GM12892 (cell line): Measurements from ENCODE around the gene CHMP4B.

ENCODE experiments used
- DNase-seq: peaks from one replicate; pipeline ENCODE4 v3.0.0; 2011; ENCODE audit not compliant: insufficient read length
- FAIRE-seq: peaks from 2 replicates; lab custom pipeline; 2011; peaks lifted over from hg19 to GRCh38; lab: Jason Lieb, UNC
- POLR2A ChIP-seq: IDR thresholded peaks from 2 replicates; pipeline ENCODE4 v1.6.1; 2011; ENCODE audit warnings: low read depth, low read length, control low read depth
- POLR2AphosphoS5 ChIP-seq: IDR thresholded peaks from 2 replicates; pipeline ENCODE4 v1.6.1; 2011; ENCODE audit warnings: low read depth, low read length, control low read depth
- TAF1 ChIP-seq: IDR thresholded peaks from 2 replicates; pipeline ENCODE4 v1.6.1; 2011; ENCODE audit warnings: low read depth, mild to moderate bottlenecking, control low read depth, low read length, borderline replicate concordance

Gene CHMP4B

GRCh38 chr20:33881989-33882388, 70.8 kb downstream of the CHMP4B start:
- FAIRE-seq (no peak), DNase-seq (no peak)
- TF ChIP-seq POLR2AphosphoS5 (no peak), TAF1 (no peak), POLR2A (no peak)

- TF ChIP-seq TAF1 (no peak), POLR2A (no peak), POLR2AphosphoS5 (no peak)
- no peak for DNase-seq
- FAIRE-seq, result peak; percentile 69
These were observed 71.3 kb downstream of the CHMP4B start for GRCh38 chr20:33882481-33882880.

GRCh38 chr20:33883164-33883563, 72.0 kb downstream of the CHMP4B start:
- TF ChIP-seq TAF1 (no peak), POLR2AphosphoS5 (no peak), POLR2A (no peak)
- no peak for DNase-seq
- FAIRE-seq, result peak; percentile 90

DNA sequence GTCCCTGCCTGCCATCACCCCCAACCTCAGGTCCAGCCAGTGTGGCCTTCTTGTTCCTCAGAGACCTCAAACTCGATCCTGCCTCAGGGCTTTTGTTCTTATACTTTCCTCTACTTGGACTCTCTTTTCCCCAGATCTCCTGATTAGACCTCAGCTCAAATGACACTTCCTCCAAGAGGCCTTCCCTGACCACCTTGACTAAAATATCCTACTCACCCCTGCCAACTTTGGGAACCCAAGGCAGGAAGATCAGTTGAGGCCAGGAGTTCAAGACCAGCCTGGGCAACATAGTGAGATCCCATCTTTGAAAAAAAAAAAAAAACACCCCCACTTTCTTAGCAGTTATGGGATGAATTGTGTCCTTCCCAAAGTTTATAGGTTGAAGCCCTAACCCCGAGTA, 73.5 kb downstream of the CHMP4B start:
- FAIRE-seq (no peak), DNase-seq (no peak)
- TF ChIP-seq POLR2A, result no peak
- TF ChIP-seq POLR2AphosphoS5, result no peak
- TF ChIP-seq TAF1, result no peak

- FAIRE-seq (no peak), DNase-seq (no peak)
- no peak for TF ChIP-seq POLR2A
- TF ChIP-seq POLR2AphosphoS5, result no peak
- TF ChIP-seq TAF1, result no peak
These were observed 78.2 kb downstream of the CHMP4B start for GRCh38 chr20:33889312-33889711.

GRCh38 chr20:33890557-33890956, 79.4 kb downstream of the CHMP4B start:
- FAIRE-seq (no peak), DNase-seq (no peak)
- no peak for TF ChIP-seq POLR2AphosphoS5
- no peak for TF ChIP-seq POLR2A
- TF ChIP-seq TAF1, result no peak

GRCh38 chr20:33893314-33893713, 82.2 kb downstream of the CHMP4B start:
- FAIRE-seq (no peak), DNase-seq (no peak)
- TF ChIP-seq TAF1, result no peak
- TF ChIP-seq POLR2AphosphoS5, result no peak
- no peak for TF ChIP-seq POLR2A

GRCh38 chr20:33894798-33895197, 83.7 kb downstream of the CHMP4B start:
- no peak for FAIRE-seq
- TF ChIP-seq TAF1, result no peak
- TF ChIP-seq POLR2A, result no peak
- TF ChIP-seq POLR2AphosphoS5, result no peak

GRCh38 chr20:33896509-33896908, 85.4 kb downstream of the CHMP4B start:
- no peak for TF ChIP-seq POLR2AphosphoS5
- no peak for DNase-seq
- no peak for FAIRE-seq

More at GRCh38 chr20:33894798-33895197, 83.7 kb downstream of the CHMP4B start:
- DNase-seq, result no peak

DNA sequence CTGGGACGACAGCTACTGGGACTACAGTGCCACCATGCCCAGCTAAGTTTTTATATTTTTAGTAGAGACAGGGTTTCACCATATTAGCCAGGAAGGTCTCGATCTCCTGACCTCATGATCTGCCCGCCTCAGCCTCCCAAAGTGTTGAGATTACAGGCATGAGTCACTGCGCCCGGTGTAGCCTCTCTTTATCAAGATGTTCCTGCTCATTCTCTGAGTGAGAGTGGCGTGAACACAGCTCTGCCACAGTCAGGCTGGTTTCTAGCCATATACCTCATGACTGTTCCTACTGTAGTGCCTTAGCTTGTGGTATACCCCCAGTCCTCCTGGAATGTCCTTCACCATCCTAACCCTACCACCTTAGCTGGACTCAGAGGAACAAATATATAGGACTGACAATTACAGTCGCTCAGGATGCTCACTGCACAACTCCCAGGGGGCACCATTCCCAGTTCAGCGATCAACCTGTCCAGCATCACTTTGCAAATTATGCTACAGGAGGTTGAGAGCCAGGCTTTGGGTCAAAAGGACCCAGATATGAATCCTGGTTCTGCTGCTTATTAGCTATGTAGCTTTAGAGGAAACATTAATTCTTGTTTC, 86.3 kb downstream of the CHMP4B start:
- FAIRE-seq, result no peak

DNA sequence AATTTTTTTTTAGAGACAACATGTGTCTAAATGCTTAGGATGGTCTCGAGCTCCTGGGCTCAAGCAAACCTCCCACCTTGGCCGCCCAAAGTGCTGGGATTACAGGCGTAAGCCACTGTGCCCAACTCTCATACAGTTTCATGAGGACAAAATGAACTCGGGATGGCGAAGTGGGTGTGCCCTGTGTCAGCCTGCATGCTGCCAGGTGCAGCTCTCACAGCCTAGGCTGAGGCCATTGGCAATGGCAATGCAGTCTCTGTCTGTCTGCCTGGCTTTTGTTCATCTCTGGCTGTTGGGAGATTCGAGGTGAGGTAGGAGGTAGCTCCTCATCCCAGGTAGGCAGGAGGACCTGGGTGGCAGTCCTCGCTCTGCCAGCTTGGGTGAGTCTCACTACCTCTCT, 88.0 kb downstream of the CHMP4B start:
- TF ChIP-seq TAF1, result no peak
- no peak for TF ChIP-seq POLR2AphosphoS5
- no peak for TF ChIP-seq POLR2A
- no peak for FAIRE-seq
- no peak for DNase-seq

More for the DNA sequence above, 86.3 kb downstream of the CHMP4B start:
- DNase-seq, result no peak
- TF ChIP-seq POLR2AphosphoS5 (no peak), TAF1 (no peak), POLR2A (no peak)

DNA sequence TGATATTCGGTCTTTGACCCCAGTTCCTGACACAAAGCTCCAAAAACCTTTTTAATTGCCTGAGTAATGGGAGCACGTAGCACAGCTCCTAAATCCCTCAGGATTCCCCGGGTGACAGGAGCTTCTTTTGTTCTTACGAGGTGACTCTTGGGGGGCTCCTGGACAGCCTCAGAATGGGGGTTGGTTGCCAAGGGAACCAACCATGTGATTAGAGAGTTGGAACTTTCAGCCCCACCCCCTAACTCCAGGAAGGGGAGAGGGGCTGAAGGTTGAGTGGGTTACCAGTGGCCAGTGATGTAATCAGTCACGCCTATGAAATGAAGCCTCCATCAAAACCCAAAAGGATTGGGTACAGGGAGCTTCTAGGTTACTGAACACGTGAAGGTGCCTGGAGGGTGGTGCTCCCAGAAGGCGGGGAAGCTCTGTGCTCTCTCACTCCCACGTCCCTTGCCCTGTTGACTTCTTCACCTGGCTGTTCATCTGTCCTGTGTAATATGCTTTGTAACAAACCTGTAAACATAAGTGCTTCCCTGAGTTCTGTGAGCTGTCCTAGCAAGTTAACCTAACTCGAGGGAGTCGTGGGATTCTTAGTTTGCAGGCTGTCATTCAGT, 89.5 kb downstream of the CHMP4B start:
- DNase-seq (no peak), FAIRE-seq (no peak)
- TF ChIP-seq POLR2A (no peak), POLR2AphosphoS5 (no peak), TAF1 (no peak)

DNA sequence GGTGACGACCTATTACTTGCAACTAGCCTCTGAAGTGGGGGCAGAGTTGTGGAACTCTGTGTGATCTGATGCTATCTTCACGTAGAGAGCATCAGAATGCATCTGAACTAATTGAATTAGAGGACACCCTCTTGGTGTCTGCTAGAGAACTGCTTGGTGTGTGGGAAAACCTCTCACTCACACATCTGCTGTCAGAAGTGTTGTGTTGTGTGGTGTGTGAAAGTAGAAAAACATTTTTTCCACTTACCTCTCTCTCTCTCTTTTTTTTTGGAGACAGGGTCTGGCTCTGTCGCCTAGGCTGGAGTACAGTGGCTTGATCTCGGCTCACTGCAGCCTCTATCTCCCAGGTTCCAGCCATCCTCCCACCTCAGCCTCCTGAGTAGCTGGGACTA, 90.0 kb downstream of the CHMP4B start:
- FAIRE-seq (no peak), DNase-seq (no peak)

More for the DNA sequence above, 90.0 kb downstream of the CHMP4B start:
- TF ChIP-seq POLR2AphosphoS5 (no peak), TAF1 (no peak), POLR2A (no peak)
